Uterus (tissue), 2 donors: Measurements from ENCODE around the gene FRMD5.

Experiments
- POLR2A ChIP-seq, 2 donors: fragments of 450-650 bp; IDR thresholded peaks; one replicate each; pipeline ENCODE4 v1.6.1; 2016; ENCODE audit warnings: antibody characterized with exemption in 2 of 2, mild to moderate bottlenecking in 1 of 2, moderate library complexity in 1 of 2
- TF ChIP-seq, protein P1 (sequence below), 4 experiments: fragments of 200-600 bp in 2 of 4; fragments of 450-650 bp in 2 of 4; sonication (generic) in 2 of 4; IDR thresholded peaks; one replicate each; pipeline ENCODE4 v1.5.1; 2016 to 2019; ENCODE audit warnings: antibody characterized with exemption in 4 of 4, mild to moderate bottlenecking in 2 of 4, moderate library complexity in 1 of 4

DNA sequence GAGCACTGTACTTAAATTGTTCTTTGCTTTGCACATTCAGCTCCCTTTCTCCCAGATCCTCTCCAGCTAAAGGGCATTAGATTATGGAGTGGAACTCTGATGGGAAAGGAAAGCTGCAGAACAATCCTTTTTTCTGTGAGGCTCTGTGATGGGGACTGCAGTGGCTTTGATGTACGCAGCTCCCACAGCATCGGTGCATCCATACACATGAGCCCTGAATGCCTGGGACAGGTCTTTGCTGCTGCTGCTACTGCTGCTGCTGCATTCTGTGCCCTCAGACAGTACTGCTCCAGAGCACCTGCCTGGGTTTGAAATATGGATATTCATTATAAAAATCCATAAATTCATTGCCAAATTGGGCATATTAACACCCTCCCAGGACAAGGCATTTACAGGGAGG is 203.9 kb downstream of the FRMD5 start:
- TF ChIP-seq, protein P1, sequence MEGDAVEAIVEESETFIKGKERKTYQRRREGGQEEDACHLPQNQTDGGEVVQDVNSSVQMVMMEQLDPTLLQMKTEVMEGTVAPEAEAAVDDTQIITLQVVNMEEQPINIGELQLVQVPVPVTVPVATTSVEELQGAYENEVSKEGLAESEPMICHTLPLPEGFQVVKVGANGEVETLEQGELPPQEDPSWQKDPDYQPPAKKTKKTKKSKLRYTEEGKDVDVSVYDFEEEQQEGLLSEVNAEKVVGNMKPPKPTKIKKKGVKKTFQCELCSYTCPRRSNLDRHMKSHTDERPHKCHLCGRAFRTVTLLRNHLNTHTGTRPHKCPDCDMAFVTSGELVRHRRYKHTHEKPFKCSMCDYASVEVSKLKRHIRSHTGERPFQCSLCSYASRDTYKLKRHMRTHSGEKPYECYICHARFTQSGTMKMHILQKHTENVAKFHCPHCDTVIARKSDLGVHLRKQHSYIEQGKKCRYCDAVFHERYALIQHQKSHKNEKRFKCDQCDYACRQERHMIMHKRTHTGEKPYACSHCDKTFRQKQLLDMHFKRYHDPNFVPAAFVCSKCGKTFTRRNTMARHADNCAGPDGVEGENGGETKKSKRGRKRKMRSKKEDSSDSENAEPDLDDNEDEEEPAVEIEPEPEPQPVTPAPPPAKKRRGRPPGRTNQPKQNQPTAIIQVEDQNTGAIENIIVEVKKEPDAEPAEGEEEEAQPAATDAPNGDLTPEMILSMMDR (IDR thresholded peaks at IDR 0.05), result no peak
- no peak for TF ChIP-seq POLR2A (IDR thresholded peaks at IDR 0.05)
